Stimulated activated CD8-positive, alpha-beta memory T cell treated with anti-CD3 and anti-CD28 coated beads, Interleukin-7, amount 100 ng/mL, for 1 hour (primary cell): ENCODE results near the gene LDAH.

ENCODE experiments used
- DNase-seq, 2 donors: peaks; one replicate each; pipeline ENCODE4 v3.0.0-alpha.2; 2020; ENCODE audit warnings: low read depth in 2 of 2

Gene LDAH

DNA sequence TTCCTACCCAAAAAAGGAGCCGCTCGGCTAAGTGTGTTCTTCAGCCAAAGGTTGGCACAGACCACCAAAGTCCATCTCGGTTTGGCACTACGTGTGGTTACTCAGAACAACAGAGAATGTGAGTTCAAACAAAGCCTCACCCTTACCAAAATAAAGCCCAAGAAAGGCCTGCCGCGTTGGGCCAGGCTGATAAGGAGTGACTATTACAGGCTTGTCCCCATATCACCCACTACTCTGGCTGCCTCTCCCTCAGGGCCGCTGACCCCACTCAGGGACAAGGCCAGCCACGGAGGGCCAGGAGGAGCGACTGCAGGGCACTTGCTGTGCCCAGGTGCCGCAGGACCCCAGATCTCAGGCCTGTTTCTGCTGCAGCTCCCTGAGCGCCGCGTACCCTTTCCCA, 185.8 kb downstream of the LDAH start:
- no peak for DNase-seq

DNA sequence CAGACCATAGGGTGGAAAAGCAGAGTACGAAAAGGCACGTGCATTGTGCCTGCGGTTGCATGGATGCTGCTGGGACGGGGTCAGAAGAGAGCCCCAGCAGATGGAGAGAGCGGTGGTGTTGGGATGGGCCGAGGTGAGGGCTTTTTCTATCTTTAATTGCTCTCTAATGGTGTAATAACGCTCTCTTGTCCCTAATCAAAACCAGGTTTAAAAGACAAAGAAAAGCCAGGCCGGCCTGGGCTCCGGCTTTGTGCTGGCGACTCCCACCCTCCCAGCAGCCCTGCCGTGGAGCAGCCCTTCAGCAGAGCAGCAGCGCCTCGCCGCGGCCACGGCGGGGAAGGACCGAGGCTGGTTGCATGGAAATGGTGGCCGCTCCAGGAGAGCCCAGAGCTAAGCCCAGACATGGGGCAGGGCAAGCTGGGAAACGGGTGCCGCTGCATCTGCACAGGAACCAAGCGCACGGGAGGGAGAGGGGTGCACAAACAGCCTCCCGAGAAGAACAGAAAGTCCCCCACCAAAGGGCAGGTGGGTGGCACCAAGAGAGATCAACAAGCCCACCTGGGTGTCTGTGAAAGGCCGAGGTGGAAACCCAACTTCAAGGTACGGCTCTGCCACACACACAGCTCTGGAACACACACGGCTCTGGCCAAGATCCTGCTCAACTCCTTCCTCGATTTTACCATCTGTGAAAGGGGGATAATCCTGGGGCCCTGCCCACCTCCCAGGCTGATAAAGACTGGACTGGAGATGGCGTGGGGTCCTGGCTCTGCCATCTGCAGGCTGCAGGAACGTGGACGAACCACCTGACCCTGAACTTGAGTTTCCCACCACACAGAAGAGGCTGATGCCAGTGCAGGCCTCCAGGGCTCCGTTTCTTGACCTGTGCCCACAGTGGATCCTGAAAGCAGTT, 187.0 kb downstream of the LDAH start:
- DNase-seq, result no peak

DNA sequence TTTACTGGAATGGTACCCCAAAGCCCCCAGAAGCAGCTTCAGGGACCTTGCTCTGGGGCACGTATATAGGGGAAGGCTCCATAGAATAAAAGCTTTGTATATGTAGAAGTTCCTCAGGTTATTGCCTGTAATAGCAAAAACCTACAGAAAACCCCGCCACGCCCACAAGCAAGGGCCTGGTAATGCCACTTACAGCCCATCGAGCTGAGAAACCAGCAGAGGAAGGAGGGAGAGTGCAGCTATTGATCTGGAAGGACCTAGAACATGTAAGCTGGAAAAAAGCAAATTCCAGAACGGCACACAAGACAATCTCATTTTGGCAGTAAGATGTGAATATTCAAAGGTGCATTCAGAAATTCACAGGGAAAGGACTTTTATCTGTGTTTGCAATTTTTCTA, 187.8 kb downstream of the LDAH start:
- DNase-seq, result no peak

DNA sequence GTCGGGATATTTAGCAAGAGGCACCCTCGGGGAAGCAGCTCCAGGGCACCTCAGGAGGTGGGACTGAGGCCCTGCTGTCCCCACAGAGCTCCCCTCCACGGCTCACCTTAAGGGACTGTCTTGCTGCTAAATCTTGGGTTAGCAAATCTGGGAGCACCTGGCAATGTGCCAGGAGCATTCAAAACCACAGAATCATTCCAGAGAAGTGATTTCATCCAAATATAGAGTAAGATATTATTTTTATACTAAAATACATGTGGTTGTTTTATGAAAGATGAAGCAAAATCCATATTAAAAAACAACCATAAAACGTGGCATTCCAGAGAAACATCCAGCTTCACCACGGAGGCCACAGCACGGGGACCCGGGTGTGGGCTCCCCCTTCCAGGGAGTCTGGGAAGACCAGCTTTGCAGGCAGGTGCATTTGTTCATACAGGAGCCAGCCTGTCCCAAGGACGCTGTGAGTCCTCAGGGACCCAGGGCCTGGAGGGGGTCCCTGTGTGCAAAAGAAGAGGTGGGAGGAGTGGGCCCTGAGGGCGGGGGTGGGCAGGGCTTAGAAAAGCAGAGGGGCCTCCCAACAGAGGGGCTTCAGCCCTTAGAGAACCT, 188.3 kb downstream of the LDAH start:
- DNase-seq, result no peak
